ENCODE results near the gene KIAA0825.
"Not testable (repeated sequence)": the region's sequence is repeated elsewhere in the genome, so short reads cannot be mapped to it uniquely, and the experiment has no call there.

KIAA0825 gene

GRCh38 chr5:94355811-94356210, 262.6 kb downstream of the KIAA0825 start:
- no peak for DNase-seq (ENCODE audit: extremely low read depth, insufficient read length)
- no peak for TF ChIP-seq CTCF (IDR thresholded peaks at IDR 0.05; ENCODE audit: insufficient read depth, low read length, poor library complexity, severe bottlenecking)
- Histone ChIP-seq H3K4me3 (replicated peaks; ENCODE audit: low read depth, low read length) (no peak overlapping the region), H3K27me3 (replicated peaks; ENCODE audit: control insufficient read depth, insufficient read depth, low read length) (no peaks in the 10 kb centered on the region), H3K36me3 (ENCODE audit: control insufficient read depth, insufficient read depth, low read length) (no peaks in the 10 kb centered on the region)

GRCh38 chr5:94354837-94355485, 263.4 kb downstream of the KIAA0825 start:
- not testable (repeated sequence) for H3K36me3 ChIP-seq (ENCODE audit: control insufficient read depth, insufficient read depth, low read length); DNase-seq (ENCODE audit: extremely low read depth, insufficient read length); H3K27me3 ChIP-seq (replicated peaks; ENCODE audit: control insufficient read depth, insufficient read depth, low read length); H3K4me3 ChIP-seq (replicated peaks; ENCODE audit: low read depth, low read length)

- DNase-seq (ENCODE audit: extremely low read depth, insufficient read length) = no peak
- Histone ChIP-seq H3K27me3 (replicated peaks; ENCODE audit: control insufficient read depth, insufficient read depth, low read length) (no peaks in the 10 kb centered on the region), H3K4me3 (replicated peaks; ENCODE audit: low read depth, low read length) (no peak overlapping the region), H3K36me3 (ENCODE audit: control insufficient read depth, insufficient read depth, low read length) (no peaks in the 10 kb centered on the region)
- TF ChIP-seq CTCF (IDR thresholded peaks at IDR 0.05; ENCODE audit: insufficient read depth, low read length, poor library complexity, severe bottlenecking) = no peak
These were observed 264.8 kb downstream of the KIAA0825 start for GRCh38 chr5:94353605-94354004.

GRCh38 chr5:94347130-94347529, 271.3 kb downstream of the KIAA0825 start:
- H3K36me3 ChIP-seq (ENCODE audit: control insufficient read depth, insufficient read depth, low read length) = no peaks in the 10 kb centered on the region
- no peak for TF ChIP-seq CTCF (IDR thresholded peaks at IDR 0.05; ENCODE audit: insufficient read depth, low read length, poor library complexity, severe bottlenecking)
- DNase-seq (ENCODE audit: extremely low read depth, insufficient read length) = no peak
- H3K4me3 ChIP-seq (replicated peaks; ENCODE audit: low read depth, low read length) = no peak overlapping the region
- H3K27me3 ChIP-seq (replicated peaks; ENCODE audit: control insufficient read depth, insufficient read depth, low read length) = no peaks in the 10 kb centered on the region

- Histone ChIP-seq H3K27me3 (replicated peaks; ENCODE audit: control insufficient read depth, insufficient read depth, low read length) (no peaks in the 10 kb centered on the region), H3K4me3 (replicated peaks; ENCODE audit: low read depth, low read length) (no peak overlapping the region), H3K36me3 (ENCODE audit: control insufficient read depth, insufficient read depth, low read length) (no peaks in the 10 kb centered on the region)
- no peak for TF ChIP-seq CTCF (IDR thresholded peaks at IDR 0.05; ENCODE audit: insufficient read depth, low read length, poor library complexity, severe bottlenecking)
- DNase-seq (ENCODE audit: extremely low read depth, insufficient read length) = no peak
These were observed 273.1 kb downstream of the KIAA0825 start for GRCh38 chr5:94345257-94345656.

GRCh38 chr5:94337617-94338016, 280.8 kb downstream of the KIAA0825 start:
- no peaks in the 10 kb centered on the region for H3K36me3 ChIP-seq (ENCODE audit: control insufficient read depth, insufficient read depth, low read length)
- no peak overlapping the region for H3K4me3 ChIP-seq (replicated peaks; ENCODE audit: low read depth, low read length)
- TF ChIP-seq CTCF (IDR thresholded peaks at IDR 0.05; ENCODE audit: insufficient read depth, low read length, poor library complexity, severe bottlenecking) = no peak
- H3K27me3 ChIP-seq (replicated peaks; ENCODE audit: control insufficient read depth, insufficient read depth, low read length) = no peaks in the 10 kb centered on the region
- no peak for DNase-seq (ENCODE audit: extremely low read depth, insufficient read length)

Measured in GM06990 (cell line).